GM19025 (cell line): ENCODE measurements around the gene CNTNAP2.

ENCODE experiments used
- ATAC-seq: cut with Tn5 transposase; IDR thresholded peaks from one replicate; pipeline ENCODE4 v1.9.1; 2021; ENCODE audit warnings: mild to moderate bottlenecking, low read depth, moderate library complexity; ENCODE audit not compliant: unreplicated experiment

Gene CNTNAP2

DNA sequence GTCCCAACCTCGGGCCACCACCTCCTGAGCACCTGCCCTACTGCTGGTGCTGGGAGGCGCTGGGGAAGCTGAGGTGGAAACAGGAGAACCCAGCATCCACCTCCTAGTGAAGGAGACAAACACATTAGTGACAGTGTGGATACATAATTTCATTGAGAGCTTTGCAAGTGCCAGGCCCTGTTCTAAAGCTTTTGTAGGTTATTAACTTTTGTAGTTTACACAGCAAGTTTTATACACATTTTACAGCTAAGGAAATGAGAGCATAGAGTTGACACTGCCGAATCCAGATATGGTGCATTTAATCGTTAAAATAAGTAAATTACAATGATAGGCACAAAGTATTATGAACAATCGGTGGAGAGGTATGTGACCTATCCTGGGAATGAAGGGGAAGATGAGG is 2007.9 kb downstream of the CNTNAP2 start:
- no peak for ATAC-seq

- no peak for ATAC-seq
Observed at GRCh38 chr7:148127374-148127773, 2010.8 kb downstream of the CNTNAP2 start.

DNA sequence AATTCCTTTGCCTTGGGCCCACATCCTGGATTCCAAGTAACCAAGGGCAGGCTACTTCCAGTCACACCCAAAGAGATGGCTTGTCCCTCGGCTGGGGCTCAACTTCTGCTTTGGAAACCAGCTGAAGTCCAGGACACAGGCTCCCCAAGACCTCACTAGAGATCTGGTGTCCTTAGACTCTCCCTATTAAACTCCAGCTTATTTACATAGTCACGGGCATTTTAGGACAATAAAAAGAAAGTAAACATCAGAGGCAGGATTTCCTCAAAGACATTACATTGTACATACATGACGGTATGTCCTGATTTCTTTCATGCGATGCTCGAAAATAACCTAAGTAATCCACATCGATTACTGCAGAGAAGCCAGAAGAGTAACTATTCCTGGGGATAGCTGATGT is 2012.4 kb downstream of the CNTNAP2 start:
- ATAC-seq = no peak

- no peak for ATAC-seq
Observed at GRCh38 chr7:148135116-148135515, 2018.5 kb downstream of the CNTNAP2 start.

DNA sequence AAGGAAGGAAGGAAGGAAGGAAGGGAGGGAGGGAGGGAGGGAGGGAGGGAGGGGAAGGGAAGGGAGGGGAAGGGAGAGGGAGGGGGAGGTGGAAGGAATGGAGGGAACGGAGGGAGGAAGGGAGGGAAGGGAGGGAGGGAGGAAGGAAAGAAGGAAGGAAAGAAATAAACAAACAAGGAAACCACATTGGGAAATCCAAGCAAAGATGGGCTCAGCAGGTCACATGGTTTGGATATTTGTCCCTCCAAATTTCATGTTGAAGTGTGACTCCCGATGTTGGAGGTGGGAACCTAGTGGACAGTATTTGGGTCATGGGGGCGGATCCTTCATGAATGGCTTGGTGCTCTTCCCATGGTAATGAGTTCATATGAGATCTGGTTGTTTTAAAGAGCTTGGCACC is 2019.4 kb downstream of the CNTNAP2 start:
- no peak for ATAC-seq

DNA sequence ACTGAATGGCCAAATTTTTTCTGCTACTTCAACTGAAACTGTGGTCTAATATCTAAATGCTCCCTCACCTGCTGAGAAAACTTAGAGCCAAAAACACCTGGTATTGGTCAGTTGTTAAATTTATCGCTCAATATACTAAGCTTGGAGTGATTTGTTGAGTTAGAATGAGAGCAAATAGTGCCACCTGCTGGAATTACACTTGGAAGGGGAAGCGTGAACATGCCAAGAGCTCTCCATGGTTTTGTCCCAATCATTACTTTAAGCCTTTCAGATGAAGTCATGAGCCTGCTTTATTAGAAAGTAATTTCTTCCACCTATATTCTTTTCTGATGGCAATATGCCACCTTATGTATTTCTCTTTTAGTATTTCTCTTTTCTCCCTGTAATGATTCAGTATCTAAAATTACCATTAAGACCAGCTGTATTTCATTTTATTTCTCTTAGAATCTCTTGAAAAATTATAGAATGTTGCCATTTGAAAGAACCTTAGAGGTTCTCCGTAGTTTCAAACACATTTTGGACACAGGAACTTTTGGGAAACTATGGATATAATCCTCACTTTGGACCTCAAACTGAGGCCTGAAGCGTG is 2026.2 kb downstream of the CNTNAP2 start:
- no peak for ATAC-seq

- no peak for ATAC-seq
Observed at GRCh38 chr7:148144827-148145226, 2028.2 kb downstream of the CNTNAP2 start.

- no peak for ATAC-seq
Observed at GRCh38 chr7:148146346-148146745, 2029.7 kb downstream of the CNTNAP2 start.

GRCh38 chr7:148147438-148147837 is 2030.8 kb downstream of the CNTNAP2 start:
- ATAC-seq = no peak

- ATAC-seq = no peak
Observed at GRCh38 chr7:148148456-148148855, 2031.9 kb downstream of the CNTNAP2 start.

DNA sequence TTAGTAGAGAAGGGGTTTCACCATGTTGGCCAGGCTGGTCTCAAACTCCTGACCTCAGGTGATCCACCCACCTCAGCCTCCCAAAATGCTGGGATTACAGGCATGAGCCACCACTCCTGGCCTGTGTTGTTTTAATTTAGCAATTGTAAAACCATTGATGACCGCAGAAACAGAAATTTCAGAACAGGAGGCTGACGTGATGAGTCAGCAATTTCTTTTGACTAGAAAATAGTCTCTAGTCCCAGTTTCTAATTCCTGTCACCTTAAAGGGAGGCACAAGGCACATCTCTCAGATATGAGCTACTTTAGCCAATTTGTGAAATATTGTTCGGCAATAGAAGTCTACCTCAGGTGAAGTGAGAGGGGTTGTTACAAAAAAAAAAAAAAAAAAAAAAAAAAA is 2033.1 kb downstream of the CNTNAP2 start:
- ATAC-seq = no peak

DNA sequence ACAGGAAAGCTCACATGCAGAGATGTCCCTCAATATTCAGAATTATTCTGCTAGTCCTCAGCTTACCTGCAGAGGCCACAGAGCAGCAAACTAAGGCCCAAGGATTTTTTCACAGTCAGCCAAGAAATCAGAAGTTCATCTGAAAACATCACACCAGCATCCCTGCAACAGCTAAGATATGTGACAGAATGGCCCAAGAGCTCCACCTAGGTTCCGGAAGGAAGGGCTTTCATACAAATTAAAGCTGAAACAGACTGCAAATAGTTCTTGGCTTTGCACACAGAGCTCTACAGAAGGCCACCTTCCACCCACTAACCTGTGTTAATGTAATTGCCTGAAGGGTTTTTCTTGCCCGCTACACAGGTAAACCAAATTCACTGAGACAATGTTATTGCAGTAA is 2035.2 kb downstream of the CNTNAP2 start:
- no peak for ATAC-seq

GRCh38 chr7:148153616-148154284 is 2037.1 kb downstream of the CNTNAP2 start:
- no peak for ATAC-seq

- no peak for ATAC-seq
Observed at GRCh38 chr7:148155000-148155399, 2038.4 kb downstream of the CNTNAP2 start.

DNA sequence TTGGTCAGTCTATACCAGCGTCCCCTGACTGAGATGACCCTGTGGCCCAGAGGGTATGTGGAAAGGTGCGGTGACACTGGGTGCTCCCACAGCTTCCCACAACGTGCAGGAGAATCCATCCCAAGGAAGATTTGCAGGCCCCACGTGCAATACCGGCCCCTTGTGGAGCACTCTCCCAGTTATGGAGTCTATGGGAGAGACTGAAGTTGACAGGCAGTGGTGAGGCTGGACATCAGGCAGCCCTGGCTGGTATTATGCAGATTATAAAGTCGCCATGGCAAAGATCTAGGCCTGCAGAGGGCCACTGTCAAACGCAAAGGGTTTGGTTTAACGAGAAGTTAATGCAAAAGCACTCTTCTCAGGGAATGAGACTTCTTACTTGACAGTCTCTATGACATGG is 2039.2 kb downstream of the CNTNAP2 start:
- ATAC-seq = no peak

GRCh38 chr7:148156233-148156632 is 2039.6 kb downstream of the CNTNAP2 start:
- no peak for ATAC-seq

DNA sequence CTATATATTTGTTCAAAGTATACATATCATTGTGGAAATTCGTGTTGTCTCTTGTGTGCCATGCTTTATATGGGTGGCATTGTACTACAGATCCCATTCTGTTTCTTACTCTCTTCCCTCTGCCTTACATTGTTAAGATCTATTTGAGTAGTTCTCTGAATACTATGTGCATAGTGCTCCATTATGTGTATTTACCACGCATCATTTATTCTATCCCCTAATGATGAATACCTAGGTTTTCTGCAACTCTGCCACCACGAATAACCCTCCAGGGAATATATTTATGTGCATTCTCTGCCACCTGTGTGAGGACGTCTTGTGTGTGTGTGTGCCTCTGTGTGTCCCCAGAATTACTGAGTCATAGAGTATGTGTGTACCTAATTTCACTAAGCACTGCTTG is 2042.7 kb downstream of the CNTNAP2 start:
- ATAC-seq = no peak

GRCh38 chr7:148161776-148162175 is 2045.2 kb downstream of the CNTNAP2 start:
- no peak for ATAC-seq

- ATAC-seq = no peak
Observed at GRCh38 chr7:148162808-148163207, 2046.2 kb downstream of the CNTNAP2 start.

GRCh38 chr7:148163246-148163645 is 2046.6 kb downstream of the CNTNAP2 start:
- ATAC-seq = no peak

DNA sequence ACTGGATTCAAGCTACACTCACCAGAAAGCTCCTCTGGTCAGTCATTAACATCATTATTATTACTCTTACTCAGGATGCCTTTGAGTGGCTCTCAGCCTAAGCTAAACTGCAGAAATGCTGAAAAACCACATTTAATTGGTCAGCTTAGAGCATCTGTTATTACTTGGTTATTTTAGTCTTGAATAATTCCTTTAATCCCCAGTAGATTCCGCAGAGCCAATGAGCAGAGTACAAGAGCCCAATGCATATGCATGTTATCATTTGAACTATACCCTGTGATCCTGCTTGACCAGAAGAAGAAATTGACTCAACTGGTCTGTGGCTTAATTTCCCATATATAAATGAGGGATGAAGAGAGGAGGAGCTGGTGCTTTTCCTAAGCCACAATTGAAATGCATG is 2056.3 kb downstream of the CNTNAP2 start:
- ATAC-seq = no peak

DNA sequence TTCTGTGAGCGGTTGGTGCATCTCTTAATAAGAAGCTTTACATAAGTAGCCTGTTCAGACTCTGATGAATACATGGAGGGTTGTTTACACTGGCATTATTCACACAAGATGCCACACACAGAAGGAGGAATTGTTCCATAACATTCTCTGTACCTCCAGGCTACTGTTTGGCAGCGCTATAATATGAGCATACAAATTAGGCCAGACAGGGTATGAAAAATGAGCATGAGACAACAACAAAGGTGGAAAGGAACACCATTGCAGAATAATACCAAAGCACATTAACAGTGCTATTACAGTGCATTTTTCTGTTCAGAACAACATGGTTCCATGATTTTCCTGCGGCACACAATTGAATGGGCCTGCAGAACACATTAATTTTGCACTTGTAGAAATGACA is 2056.8 kb downstream of the CNTNAP2 start:
- ATAC-seq = no peak

- no peak for ATAC-seq
Observed at GRCh38 chr7:148174376-148174775, 2057.8 kb downstream of the CNTNAP2 start.
